GM18870 (cell line): ENCODE results near the gene ERCC4.
"Not testable (repeated sequence)": the region's sequence is repeated elsewhere in the genome, so short reads cannot be mapped to it uniquely, and the experiment has no call there.

Source experiments
- ATAC-seq: cut with Tn5 transposase; IDR thresholded peaks from one replicate; pipeline ENCODE4 v1.9.1; 2021; ENCODE audit warnings: moderate library complexity; ENCODE audit not compliant: unreplicated experiment

ERCC4 gene

DNA sequence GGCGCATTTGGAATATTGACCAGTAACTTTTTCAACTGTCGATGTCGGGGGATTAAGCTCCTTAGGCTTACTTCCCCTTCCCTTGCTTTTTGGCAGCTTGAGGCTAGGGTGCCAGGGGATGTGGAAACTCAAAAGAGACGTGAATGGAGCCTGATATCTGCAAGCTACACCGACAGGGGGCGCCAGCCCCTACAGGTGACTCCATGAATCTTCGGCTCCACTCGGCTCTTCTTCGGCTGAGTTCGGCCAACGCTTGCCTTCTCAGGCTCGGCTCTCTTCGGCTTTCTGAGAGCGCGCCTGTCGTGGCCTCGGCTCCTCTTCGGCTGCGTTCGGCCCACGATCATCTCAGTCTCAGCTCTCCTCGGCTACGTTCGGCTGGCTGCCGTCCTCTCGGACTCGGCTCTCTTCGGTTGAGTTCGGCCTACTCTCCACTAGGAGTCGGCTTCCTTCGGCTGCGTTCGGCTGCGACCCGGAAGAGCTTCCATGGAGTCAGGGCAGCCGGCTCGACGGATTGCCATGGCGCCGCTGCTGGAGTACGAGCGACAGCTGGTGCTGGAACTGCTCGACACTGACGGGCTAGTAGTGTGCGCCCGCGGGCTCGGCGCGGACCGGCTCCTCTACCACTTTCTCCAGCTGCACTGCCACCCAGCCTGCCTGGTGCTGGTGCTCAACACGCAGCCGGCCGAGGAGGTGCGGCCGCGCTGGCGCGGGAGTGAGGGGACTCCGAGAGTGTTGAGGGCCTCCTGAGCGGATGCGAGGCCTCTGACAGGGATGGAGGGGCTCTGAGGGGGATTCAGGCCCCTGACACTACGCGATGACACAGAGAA lies at the start of gene ERCC4:
ERCC4 (plus strand) TSS at position 472 of the 827 bp plus-strand sequence; CDS start at position 484, 12 bp downstream.
- peak; percentile 95 for ATAC-seq

DNA sequence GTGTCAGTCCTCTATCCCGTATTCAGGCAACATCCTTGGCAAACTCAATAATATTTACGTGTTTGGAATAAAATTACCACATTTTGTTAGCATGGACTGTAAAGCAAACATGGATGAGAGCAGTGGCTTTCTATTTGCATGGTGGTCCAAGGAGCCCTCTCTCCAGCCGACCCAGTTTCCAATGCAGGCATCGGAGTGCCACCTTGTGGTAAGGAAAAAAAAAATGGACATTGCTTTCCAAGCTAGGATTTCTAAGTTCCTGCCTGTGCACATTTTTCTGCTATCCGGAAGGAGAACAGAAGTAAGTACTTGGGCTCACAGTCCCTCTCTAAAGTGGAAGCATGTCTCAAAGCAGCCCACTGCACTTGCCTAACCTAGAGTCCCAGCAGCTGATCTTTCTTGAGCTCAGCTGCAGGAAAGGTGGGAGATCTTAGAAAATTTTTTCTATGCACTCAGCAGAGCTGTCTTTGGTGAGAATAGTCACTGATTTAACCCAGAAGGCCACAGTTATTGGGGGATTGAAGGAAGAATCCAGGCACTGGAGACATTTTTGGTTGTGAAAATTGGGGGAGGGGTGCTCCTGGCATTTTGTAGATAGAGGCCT lies 46.0 kb upstream of the ERCC4 start:
- no peak for ATAC-seq

DNA sequence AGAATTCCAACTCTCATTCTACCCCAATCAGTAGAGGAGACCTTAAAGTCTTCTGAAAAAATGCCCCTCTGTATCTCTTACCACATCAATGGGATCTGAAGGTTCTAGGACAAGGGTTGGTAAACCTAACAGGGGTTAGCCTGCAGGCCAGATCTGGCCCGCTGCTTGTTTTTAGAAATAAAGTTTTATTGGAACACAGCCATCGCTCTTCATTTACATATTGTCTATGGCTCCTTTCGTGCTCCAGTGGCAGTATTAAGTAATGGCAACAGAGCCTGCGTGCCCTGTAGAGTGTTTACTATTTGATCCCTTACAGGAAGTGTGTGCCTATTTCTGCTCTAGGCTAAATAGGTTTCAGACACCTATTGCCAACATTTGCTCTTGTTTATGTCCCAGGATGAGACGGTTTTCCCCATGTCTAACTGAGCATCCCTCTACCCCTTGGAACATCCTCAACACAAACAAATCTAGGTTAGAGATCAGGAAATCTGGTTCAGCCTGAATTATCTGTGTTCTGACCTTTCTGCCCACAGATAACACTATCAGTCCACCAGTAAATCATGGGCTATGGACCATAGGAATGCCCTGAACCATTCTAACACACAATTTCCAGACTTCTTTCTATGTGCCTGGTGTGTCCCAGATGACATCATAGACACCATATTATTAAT lies 44.2 kb upstream of the ERCC4 start:
- ATAC-seq = no peak

DNA sequence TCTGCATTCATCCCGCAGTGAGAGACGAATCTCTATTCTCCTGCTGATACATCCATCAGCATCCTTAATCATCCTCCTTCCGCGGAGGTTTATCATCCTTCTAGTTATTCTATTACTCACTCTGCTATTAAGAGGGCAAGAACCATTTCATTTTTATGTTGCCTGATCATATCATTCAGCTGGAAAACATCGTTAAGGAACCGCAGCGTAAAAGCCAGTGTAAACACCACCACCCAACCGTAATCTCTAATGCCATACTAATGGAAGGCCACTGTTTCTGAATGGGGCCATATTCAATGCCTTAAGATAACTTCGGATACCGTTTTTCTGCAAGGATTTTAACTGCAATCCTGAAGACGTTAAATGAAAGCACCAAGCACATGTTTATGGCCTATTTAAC lies 36.7 kb upstream of the ERCC4 start:
- ATAC-seq = no peak

DNA sequence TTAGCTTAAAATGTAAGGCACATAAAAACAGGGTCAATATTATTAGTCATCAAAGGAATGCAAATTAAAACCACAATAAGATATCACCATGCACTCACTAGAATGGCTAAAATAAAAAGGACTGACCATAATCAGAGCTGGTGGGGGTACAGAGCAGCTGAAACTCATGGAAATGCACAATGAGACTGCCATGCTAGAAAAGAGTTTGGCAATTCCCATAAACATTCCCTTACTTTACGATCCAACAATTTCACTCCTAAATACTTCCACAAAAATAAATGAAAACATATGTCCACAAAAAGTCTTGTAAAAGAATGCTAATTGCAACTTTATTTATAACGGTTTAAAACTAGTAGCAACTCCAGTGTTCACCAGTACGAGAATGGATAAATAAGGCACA lies 36.1 kb upstream of the ERCC4 start:
- no peak for ATAC-seq

DNA sequence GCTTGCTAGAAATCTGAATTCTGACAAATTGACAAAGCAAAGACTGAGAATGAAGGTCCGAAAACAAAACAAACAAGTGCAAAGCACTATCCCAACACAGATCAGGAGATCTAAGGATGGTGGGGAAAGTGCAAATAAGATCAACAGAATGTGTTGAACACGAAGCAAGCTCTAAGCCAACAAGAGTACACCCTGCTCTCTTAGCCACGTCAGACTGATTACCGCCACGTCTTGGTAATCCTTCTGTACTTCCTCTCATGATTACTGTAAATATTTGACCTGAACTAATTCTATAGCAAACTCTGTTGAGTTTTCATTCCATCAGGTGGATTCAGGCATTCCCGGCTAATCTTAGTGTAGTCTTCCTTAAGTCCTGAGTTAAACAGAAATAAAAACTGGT lies 34.3 kb upstream of the ERCC4 start:
- ATAC-seq = no peak

DNA sequence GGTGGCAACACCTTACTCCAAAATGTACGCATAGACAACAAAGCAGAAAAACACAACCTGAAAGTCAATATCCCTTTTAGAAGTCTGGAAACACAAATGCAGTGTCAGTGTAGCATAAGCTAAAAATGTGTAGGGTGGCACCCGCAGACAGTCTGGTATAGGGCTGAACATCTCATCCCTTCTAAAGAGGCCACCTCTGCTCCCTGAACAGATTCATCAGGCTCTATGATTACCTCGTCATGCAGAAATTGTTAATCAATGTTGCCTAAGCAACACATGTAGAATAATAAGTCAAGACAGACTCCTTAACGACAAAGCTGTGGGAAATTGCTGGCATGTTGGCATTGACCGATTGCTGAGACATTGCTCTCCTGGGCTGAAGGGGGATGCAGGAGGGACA lies 33.3 kb upstream of the ERCC4 start:
- ATAC-seq = no peak

DNA sequence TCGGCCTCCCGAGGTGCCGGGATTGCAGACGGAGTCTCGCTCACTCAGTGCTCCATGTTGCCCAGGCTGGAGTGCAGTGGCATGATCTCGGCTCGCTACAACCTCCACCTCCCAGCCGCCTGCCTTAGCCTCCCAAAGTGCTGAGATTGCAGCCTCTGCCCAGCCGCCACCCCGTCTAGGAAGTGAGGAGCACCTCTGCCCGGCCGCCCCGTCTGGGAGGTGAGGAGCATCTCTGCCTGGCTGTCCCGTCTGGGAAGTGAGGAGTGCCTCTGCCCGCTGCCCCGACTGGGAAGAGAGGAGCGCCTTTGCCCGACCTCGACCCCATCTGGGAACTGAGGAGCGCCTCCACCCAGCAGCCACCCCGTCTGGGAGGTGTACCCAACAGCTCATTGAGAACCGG lies 30.6 kb upstream of the ERCC4 start:
- ATAC-seq = not testable (repeated sequence)

DNA sequence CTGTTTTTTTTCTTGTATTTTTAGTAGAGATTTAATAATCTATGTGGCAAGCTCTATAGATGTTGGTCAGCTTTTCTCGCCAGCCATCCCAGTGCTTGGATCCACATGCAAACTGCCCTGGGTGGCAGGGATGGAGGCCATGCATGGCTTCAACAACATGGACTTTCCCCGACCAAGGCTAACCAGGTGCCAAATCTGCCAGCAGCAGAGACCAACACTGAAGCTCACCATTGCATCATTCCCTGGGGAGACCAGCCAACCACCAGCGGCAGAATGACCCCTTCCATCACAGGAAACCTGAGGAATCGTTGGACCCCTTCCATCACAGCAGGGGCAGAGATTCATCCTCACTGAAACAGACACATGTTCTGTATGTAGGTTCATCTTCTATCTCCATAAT lies 27.7 kb upstream of the ERCC4 start:
- no peak for ATAC-seq

DNA sequence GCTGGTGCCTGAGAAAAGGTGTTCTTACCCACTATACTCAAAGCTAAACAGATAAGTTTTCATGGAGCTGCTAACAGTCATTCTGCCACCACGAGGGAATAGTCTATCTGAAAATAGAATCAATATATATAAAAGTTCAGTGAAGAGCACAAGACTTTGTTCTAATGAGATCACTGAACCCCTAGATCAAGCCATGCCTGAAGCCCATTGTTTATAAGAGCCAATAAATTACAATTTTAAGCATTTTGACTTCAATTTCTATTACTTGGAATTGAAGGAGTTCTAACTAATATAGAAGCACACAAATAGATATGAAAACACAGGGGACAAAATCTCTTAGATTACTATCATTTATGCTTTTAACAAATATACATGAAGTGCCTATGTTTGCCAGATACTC lies 24.4 kb upstream of the ERCC4 start:
- ATAC-seq = no peak

DNA sequence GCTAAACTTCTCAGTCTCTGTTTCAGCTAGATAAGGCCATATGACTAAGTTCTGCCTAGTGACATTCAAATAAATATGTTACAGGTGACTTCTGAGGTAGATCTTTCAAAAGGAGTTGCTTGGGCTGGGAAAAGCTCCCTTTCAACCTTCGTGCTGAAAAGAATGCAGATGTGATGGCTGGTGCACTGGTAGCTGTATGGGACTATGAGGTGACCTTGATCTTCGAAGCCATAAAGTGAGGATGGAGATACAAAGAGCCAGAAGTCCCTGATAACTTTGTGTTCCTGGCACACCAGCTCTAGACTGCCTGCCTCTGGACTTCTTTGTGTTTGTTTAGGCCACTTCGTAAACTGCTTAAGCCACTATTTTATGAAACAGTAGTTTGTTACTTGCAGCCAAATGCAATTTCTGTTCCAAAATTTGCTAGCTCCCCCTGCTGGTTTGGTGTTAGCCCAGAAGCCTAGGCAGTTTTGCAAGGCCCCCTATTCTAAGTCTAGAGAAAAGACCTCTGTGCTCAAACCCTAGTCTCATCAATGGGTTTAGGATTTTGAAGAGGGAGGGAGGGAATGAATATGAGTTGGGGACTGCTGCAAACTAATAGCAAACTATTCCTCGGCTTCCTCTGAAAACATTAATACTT lies 23.3 kb upstream of the ERCC4 start:
- no peak for ATAC-seq

DNA sequence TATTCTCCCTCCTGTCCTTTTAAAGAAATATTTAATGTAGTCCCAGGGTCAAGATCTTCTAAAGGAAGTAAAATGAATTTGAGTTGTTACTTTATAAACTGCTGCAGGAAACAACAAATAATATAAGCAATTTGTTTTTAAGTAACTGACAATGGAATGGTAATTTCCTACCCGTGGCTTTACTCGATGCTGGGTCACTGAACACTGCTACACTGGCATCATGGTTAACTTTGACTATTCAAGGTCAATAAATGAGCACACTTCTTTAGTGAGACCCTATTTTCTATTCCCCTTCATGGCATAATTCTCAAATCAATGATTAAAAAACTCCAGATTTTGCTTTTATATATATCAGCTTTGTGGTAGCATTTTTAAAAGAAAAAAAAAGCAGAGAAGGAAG lies 22.1 kb upstream of the ERCC4 start:
- no peak for ATAC-seq

DNA sequence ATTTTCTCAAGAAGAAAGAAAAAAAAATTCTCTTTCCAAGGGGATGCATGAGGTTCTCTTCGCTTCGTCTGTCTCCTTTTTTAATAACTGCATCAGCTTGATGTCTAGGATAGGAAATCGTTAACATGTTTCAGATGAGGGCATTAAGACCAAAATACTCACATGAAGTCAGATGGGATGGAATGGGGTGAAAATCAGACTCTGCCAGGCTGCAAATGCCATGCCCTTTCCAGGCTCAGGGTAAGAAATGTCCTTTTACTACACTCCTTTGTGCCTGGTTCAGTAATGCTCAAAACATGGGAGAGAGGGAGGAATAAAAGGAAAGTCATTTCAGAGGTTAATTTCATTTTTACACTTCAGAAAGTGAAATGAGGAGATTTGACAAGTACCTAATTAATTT lies 21.7 kb upstream of the ERCC4 start:
- no peak for ATAC-seq

DNA sequence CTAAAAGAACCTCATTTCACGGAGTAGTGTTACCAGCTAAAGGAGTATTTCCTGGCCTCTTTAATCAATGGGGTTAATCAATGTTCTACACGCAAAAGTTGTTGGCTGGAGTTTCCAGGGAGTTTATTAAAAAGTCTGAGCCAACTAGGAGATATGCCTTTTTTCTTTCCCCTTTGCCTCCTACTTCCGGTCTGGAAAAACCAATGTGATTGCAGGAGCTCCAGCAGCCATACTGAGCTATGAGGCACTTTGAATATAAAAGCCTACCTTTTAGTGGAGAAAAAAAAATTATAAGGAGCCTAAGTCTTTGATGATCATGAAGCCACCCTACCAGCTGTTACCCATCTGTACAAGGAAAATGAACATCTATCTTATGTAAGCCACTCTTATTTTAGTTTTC lies 17.9 kb upstream of the ERCC4 start:
- no peak for ATAC-seq

DNA sequence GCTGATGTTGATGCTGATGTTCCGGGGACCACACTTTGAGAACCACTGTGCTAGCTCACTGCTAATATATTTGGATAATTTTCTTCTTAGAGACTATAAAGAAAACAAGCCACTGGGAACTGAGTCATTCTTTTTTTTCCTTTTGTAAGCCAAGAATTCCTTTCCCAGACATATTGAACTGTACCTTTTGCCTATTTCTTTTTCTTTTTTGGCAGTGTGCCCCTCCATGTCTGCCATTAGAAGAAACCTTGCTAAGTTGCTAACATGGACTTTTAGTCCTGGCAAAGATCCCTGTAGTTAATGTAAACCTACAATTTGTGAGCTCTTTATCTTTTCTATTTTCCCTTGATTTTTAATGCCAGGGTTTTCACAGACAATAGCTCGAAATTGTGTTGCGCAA lies 17.3 kb upstream of the ERCC4 start:
- no peak for ATAC-seq

DNA sequence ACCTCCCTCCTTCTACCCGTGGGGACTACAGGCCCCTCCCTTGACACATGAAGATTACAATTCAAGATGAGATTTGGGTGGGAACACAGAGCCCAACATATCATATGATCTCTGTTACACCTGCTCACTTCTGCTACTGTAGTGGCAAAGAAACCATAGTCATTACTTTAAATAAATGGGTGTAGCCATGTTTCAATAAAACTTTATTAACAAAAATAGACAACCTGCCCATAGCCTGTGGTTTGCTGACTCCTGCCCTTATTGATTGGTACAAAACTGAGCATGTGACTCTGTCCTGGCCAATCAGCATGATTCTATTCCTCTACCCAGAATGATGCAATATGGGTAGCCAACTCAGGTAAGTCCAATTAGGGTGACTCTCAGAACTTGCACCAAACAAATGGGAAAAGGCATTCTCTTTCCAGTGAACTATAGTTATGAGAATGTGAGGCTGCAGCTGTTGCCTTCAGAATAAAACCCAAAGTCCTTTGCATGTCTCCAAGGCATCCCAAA lies 15.7 kb upstream of the ERCC4 start:
- no peak for ATAC-seq

DNA sequence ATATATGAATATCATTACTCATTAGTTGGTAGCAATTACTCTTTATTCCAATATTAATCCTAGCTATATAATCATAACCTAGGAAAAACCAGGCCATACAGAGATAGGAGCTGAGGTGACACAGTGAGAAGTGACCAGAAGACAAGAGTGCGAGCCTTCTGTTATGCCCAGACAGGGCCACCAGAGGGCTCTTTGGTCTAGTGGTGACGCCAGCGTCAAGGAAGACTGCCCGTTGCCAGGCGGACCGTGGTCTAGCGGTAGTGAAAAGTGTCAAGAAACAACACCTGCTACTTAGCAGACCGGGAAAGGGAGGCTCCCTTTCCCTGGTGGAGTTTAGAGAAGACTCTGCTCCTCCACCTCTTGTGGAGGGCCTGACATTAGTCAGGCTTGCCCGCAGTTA lies 15.1 kb upstream of the ERCC4 start:
- ATAC-seq = not testable (repeated sequence)

DNA sequence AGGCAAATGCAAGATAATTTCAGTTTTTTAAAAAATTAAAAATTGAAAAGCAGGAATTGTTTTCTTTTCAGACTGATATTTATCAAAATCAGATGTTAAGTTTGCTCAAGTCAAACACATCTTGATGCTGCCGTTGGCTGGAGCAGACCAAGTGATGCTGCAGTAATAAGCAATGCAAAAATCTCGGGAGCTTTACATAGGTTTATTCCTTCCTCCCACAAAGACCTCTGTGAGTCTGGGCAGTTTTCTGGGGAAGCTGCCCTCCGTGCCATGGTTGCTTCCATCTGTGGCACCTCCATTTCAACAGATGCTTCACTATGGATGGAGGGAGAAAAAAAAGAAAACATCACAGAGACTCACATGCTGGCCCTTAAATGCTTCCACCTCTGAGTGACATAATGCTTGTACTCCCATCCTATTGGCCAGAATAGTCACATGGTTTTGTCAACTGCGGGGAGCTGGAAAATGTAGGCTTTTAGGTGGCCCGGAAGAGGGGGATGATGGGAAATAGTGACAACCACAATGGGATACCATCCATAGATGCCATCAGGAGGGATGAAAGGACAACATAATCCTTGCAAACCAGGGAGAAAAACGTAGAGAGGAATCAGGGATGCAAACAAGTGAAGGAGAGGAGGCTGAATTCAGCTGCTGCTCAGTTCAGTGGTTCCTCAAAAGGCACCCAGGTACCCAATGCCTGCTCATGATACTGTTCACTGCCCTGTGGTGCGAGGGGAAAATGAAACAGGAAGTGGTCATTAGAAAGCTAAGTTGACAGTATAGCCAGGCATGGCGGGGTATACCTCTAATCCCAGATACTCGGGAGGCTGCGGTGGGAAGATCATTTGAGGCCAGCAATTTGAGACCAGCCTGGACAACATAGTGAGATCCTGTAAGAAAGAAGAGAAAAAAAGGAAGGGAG lies 13.5 kb upstream of the ERCC4 start:
- no peak for ATAC-seq

DNA sequence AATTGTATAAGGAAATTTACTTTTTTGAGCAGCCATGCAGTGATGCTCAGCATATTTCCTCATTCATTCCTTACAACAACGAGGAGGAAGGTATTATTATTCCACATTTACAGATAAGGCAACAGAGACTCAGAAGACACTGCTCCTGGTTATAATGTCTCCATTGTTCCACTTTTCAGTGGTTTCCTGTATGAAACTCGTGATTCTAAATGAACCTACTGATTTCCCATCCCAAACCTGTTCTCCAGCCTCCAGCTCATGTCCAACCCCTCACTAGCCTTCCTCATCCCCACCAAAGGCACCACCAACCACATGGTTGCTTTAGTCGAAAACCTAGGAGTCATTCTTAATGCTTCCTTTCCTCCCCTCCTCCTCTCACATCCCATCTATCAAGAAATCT lies 12.5 kb upstream of the ERCC4 start:
- ATAC-seq = no peak

DNA sequence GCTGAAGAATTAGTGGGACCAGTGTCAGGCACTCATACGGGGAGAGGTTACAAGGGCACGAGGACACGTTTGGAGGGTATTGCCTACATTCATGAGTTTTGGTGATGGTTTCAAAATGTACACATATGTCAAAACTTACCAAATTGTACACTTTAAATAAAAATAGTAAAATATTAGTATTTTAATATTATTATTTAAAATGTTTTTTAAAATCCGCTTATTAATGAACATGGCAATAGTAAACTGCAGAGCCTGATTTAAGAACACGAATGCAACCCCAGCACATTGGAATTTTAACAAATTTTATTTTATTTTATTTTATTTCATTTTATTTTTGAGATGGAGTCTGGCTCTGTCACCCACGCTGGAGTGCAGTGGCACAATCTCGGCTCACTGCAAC lies 10.9 kb upstream of the ERCC4 start:
- ATAC-seq = no peak
